NCI-H2081 (cell line): ENCODE measurements around the gene KLF16.
"Not testable (repeated sequence)": the region's sequence is repeated elsewhere in the genome, so short reads cannot be mapped to it uniquely, and the experiment has no call there.

ENCODE experiments used
- DNase-seq, 2 experiments: peaks; one replicate each; lab custom pipeline; 2025; lab: John Stamatoyannopoulos, UW

Gene KLF16

GRCh38 chr19:1884291-1884718 is 20.9 kb upstream of the KLF16 start:
- no peak for DNase-seq

GRCh38 chr19:1883784-1884183 is 20.4 kb upstream of the KLF16 start:
- DNase-seq: no peak

- DNase-seq: no peak
Measured at GRCh38 chr19:1882786-1883692, 19.7 kb upstream of the KLF16 start.

- no peak for DNase-seq
Measured at GRCh38 chr19:1882089-1882785, 18.9 kb upstream of the KLF16 start.

- DNase-seq: not testable (repeated sequence)
Measured at GRCh38 chr19:1881393-1882088, 18.2 kb upstream of the KLF16 start.

GRCh38 chr19:1880611-1881392 is 17.4 kb upstream of the KLF16 start:
- no peak for DNase-seq

GRCh38 chr19:1879982-1880381 is 16.6 kb upstream of the KLF16 start:
- not testable (repeated sequence) for DNase-seq

GRCh38 chr19:1878583-1878982 is 15.2 kb upstream of the KLF16 start:
- DNase-seq: not testable (repeated sequence)

GRCh38 chr19:1877280-1877660 is 13.9 kb upstream of the KLF16 start:
- DNase-seq: not testable (repeated sequence)

GRCh38 chr19:1876496-1877279 is 13.3 kb upstream of the KLF16 start:
- DNase-seq: not testable (repeated sequence)

GRCh38 chr19:1875646-1876495 is 12.5 kb upstream of the KLF16 start:
- peak; percentile 88 to 92 for DNase-seq

GRCh38 chr19:1875265-1875645 is 11.9 kb upstream of the KLF16 start:
- not testable (repeated sequence) for DNase-seq

GRCh38 chr19:1874554-1875185 is 11.3 kb upstream of the KLF16 start:
- peak in 1 of 2 experiments; percentile 26 for DNase-seq

- peak; percentile 46 to 79 for DNase-seq
Measured at GRCh38 chr19:1873524-1874473, 10.4 kb upstream of the KLF16 start.

GRCh38 chr19:1872807-1873523 is 9.6 kb upstream of the KLF16 start:
- DNase-seq: no peak

GRCh38 chr19:1871630-1872029 is 8.3 kb upstream of the KLF16 start:
- no peak for DNase-seq

GRCh38 chr19:1871140-1871597 is 7.8 kb upstream of the KLF16 start:
- no peak for DNase-seq
